NCI-H2107 (cell line): ENCODE measurements around the gene GPN1.
A peak's percentile ranks its signal among the peaks of the same experiment; 100 is the strongest.
"Not testable (repeated sequence)": the region's sequence is repeated elsewhere in the genome, so short reads cannot be mapped to it uniquely, and the experiment has no call there.

Experiments used
- DNase-seq: peaks from one replicate; lab custom pipeline; 2025; lab: John Stamatoyannopoulos, UW

Gene GPN1

GRCh38 chr2:27628767-27629709, at the start of gene GPN1, which contains the start of gene CCDC121:
Gene GPN1, plus strand, starts transcription at chr2:27629050. Its CDS starts 9 bp downstream, at chr2:27629059.
Gene CCDC121, minus strand, starts transcription at chr2:27629012. Its CDS starts 1,213 bp downstream, at chr2:27627799.
- DNase-seq, result peak; percentile 49

GRCh38 chr2:27581417-27582128, 47.3 kb upstream of the GPN1 start:
- no peak for DNase-seq

- DNase-seq, result no peak
Observed at GRCh38 chr2:27582129-27582694, 46.6 kb upstream of the GPN1 start.

- DNase-seq, result peak; percentile 88
Observed at GRCh38 chr2:27582695-27583389, 46.0 kb upstream of the GPN1 start, which contains the start of gene ZNF512. Gene ZNF512, plus strand, starts transcription at chr2:27583042. Its CDS starts 71 bp downstream, at chr2:27583113.

- no peak for DNase-seq
Observed at GRCh38 chr2:27583390-27583915, 45.4 kb upstream of the GPN1 start.

GRCh38 chr2:27584597-27584996, 44.3 kb upstream of the GPN1 start:
- DNase-seq, result no peak

GRCh38 chr2:27587025-27587424, 41.8 kb upstream of the GPN1 start:
- no peak for DNase-seq

GRCh38 chr2:27588308-27588707, 40.5 kb upstream of the GPN1 start:
- DNase-seq, result no peak

- DNase-seq, result no peak
Observed at GRCh38 chr2:27591745-27592144, 37.1 kb upstream of the GPN1 start.

- DNase-seq, result no peak
Observed at GRCh38 chr2:27593240-27593639, 35.6 kb upstream of the GPN1 start.

- DNase-seq, result not testable (repeated sequence)
Observed at GRCh38 chr2:27594020-27594703, 34.7 kb upstream of the GPN1 start.

- DNase-seq, result not testable (repeated sequence)
Observed at GRCh38 chr2:27595412-27595811, 33.4 kb upstream of the GPN1 start.

GRCh38 chr2:27596627-27597026, 32.2 kb upstream of the GPN1 start:
- no peak for DNase-seq

- DNase-seq, result no peak
Observed at GRCh38 chr2:27606611-27607010, 22.2 kb upstream of the GPN1 start.

GRCh38 chr2:27613985-27614384, 14.9 kb upstream of the GPN1 start:
- DNase-seq, result no peak

GRCh38 chr2:27615316-27615715, 13.5 kb upstream of the GPN1 start:
- DNase-seq, result no peak

- no peak for DNase-seq
Observed at GRCh38 chr2:27621524-27621923, 7.3 kb upstream of the GPN1 start.

- DNase-seq, result no peak
Observed at GRCh38 chr2:27622921-27623384, 5.9 kb upstream of the GPN1 start.

GRCh38 chr2:27624943-27625342, 3.9 kb upstream of the GPN1 start:
- no peak for DNase-seq

GRCh38 chr2:27626323-27626722, 2.5 kb upstream of the GPN1 start:
- not testable (repeated sequence) for DNase-seq

- not testable (repeated sequence) for DNase-seq
Observed at GRCh38 chr2:27626921-27627320, 1.9 kb upstream of the GPN1 start.
